HepG2 (cell line): ENCODE measurements around the gene IRAK2. TPM values are rescaled to one million over a fixed set of nuclear protein-coding genes. Genes with fewer than 3 reads are reported as not detected.
A peak's percentile ranks its signal among the peaks of the same experiment; 100 is the strongest.

ENCODE experiments used
- ATAC-seq: fragments of 200-7000 bp; cut with Tn5 transposase; 3 replicates; pipeline ENCODE4 v1.9.1; 2020; ENCODE audit warnings: mild to moderate bottlenecking, moderate library complexity
- BruUV-seq: library from RNA; stranded (reverse); fragments of 400-500 nt; replicated peaks from 2 replicates; lab custom pipeline; 2021; lab: Mats Ljungman, UMichigan
- CTCF ChIA-PET: fragments of 300-600 bp; formaldehyde crosslinking; extraction: SDS; loops from one replicate; lab custom pipeline; 2021; ENCODE audit warnings: low total read pairs, inconsistent platforms, low intra/inter-chr PET ratio; lab: Yijun Ruan, JAX
- POLR2A ChIA-PET: fragments of 350-600 bp; sonication (Branson Sonifier 250); formaldehyde crosslinking; loops from one replicate; lab custom pipeline; 2020; ENCODE audit warnings: antibody characterized with exemption, inconsistent platforms; lab: Yijun Ruan, JAX
- DNase-seq: peaks from one replicate; pipeline ENCODE4 v3.0.0-alpha.2; 2015; ENCODE audit warnings: low spot score
- FAIRE-seq: peaks from 3 replicates; lab custom pipeline; 2011; peaks lifted over from hg19 to GRCh38; lab: Jason Lieb, UNC
- H2AFZ ChIP-seq: one replicate; pipeline ENCODE4 v1.6.1; 2011; ENCODE audit warnings: low read length, inconsistent platforms
- H3K27ac ChIP-seq: fragments of 300-600 bp; 3 replicates; pipeline ENCODE4 v1.8.0; 2011; ENCODE audit warnings: mixed run types, mild to moderate bottlenecking, mixed read lengths, low read length, inconsistent platforms; ENCODE audit not compliant: insufficient read depth; ENCODE audit errors: extremely low read length
- H3K27me3 ChIP-seq, 2 experiments: fragments of 200-600 bp in 1 of 2; 2 replicates in 1 of 2; 3 replicates in 1 of 2; pipeline versions ENCODE4 v1.6.0 to v1.8.0; 2011; ENCODE audit warnings: low read length in 2 of 2, mild to moderate bottlenecking in 2 of 2, moderate library complexity in 2 of 2, inconsistent platforms in 1 of 2; ENCODE audit not compliant: insufficient read depth in 2 of 2, control insufficient read depth in 1 of 2
- H3K36me3 ChIP-seq, 2 experiments: fragments of 200-600 bp in 1 of 2; replicated peaks in 1 of 2; 2 replicates in 1 of 2; 3 replicates in 1 of 2; pipeline versions ENCODE4 v1.5.1 to v1.8.0; 2011; ENCODE audit warnings: low read length in 2 of 2, inconsistent platforms in 1 of 2; ENCODE audit not compliant: insufficient read depth in 2 of 2, control insufficient read depth in 1 of 2
- H3K4me1 ChIP-seq: 2 replicates; pipeline ENCODE4 v1.5.1; 2012; ENCODE audit warnings: low read length, inconsistent platforms; ENCODE audit not compliant: insufficient read depth
- H3K4me2 ChIP-seq: 2 replicates; pipeline ENCODE4 v1.6.0; 2011; ENCODE audit warnings: low read depth, low read length, inconsistent platforms
- H3K4me3 ChIP-seq, 3 experiments: fragments of 200-600 bp in 1 of 3; sonication (generic), shearing (Covaris generic) in 1 of 3; replicated peaks in 1 of 3; 2 replicates each; pipeline ENCODE4 v1.5.1; 2011 to 2016; ENCODE audit warnings: low read length in 3 of 3, inconsistent platforms in 2 of 3, low read depth in 2 of 3, mild to moderate bottlenecking in 2 of 3, control low read depth in 1 of 3, mixed read lengths in 1 of 3; ENCODE audit not compliant: insufficient read depth in 1 of 3
- H3K79me2 ChIP-seq: one replicate; pipeline ENCODE4 v1.6.1; 2011; ENCODE audit warnings: low read length, inconsistent platforms; ENCODE audit not compliant: insufficient read depth
- H3K9ac ChIP-seq: 2 replicates; pipeline ENCODE4 v1.6.0; 2011; ENCODE audit warnings: mild to moderate bottlenecking, low read depth, low read length, inconsistent platforms; ENCODE audit not compliant: insufficient read depth
- H3K9me3 ChIP-seq: 2 replicates; pipeline ENCODE4 v1.5.1; 2012; ENCODE audit warnings: mild to moderate bottlenecking, low read length
- H4K20me1 ChIP-seq: 2 replicates; pipeline ENCODE4 v1.6.0; 2011; ENCODE audit warnings: inconsistent platforms, mild to moderate bottlenecking, low read length, moderate library complexity; ENCODE audit not compliant: insufficient read depth
- DR1 ChIP-seq: sonication (generic); formaldehyde crosslinking; IDR thresholded peaks from 2 replicates; pipeline ENCODE4 v1.8.0; 2021; ENCODE audit warnings: mild to moderate bottlenecking, missing genetic modification reagents, inconsistent platforms
- DRAP1 ChIP-seq: IDR thresholded peaks from 2 replicates; pipeline ENCODE4 v1.6.1; 2016; ENCODE audit warnings: missing genetic modification reagents, missing compliant biosample characterization
- EEA1 ChIP-seq: sonication (generic); formaldehyde crosslinking; IDR thresholded peaks from 2 replicates; pipeline ENCODE4 v1.5.1; 2020; ENCODE audit warnings: mild to moderate bottlenecking, missing genetic modification reagents, borderline replicate concordance
- FOXC1 ChIP-seq: sonication (generic); formaldehyde crosslinking; IDR thresholded peaks from 2 replicates; pipeline ENCODE4 v1.8.0; 2022; ENCODE audit warnings: mild to moderate bottlenecking, missing genetic modification reagents, borderline replicate concordance
- POLR2A ChIP-seq, 2 experiments: IDR thresholded peaks; 2 replicates each; pipeline ENCODE4 v1.6.1; 2011; ENCODE audit warnings: low read depth in 2 of 2, low read length in 2 of 2, mild to moderate bottlenecking in 1 of 2, moderate library complexity in 1 of 2; ENCODE audit not compliant: insufficient read depth in 1 of 2
- RBM22 ChIP-seq: fragments of 200-400 bp; formaldehyde crosslinking; optimal IDR thresholded peaks from 2 replicates; pipeline ENCODE3; 2017; ENCODE audit warnings: mild to moderate bottlenecking, low read length, moderate library complexity
- TARDBP ChIP-seq: sonication (generic); formaldehyde crosslinking; IDR thresholded peaks from 2 replicates; pipeline ENCODE4 v1.8.0; 2022; ENCODE audit warnings: mild to moderate bottlenecking, missing genetic modification reagents
- ZBTB10 ChIP-seq: sonication (generic); formaldehyde crosslinking; IDR thresholded peaks from 2 replicates; pipeline ENCODE4 v1.4.0; 2020; ENCODE audit warnings: missing genetic modification reagents, borderline replicate concordance
- ZBTB38 ChIP-seq: sonication (generic); formaldehyde crosslinking; IDR thresholded peaks from 2 replicates; pipeline ENCODE4 v1.5.1; 2020; ENCODE audit warnings: mild to moderate bottlenecking, missing genetic modification reagents
- ZFY ChIP-seq: sonication (generic); formaldehyde crosslinking; IDR thresholded peaks from 2 replicates; pipeline ENCODE4 v1.4.0; 2020; ENCODE audit warnings: missing genetic modification reagents
- ZNF276 ChIP-seq: sonication (generic); formaldehyde crosslinking; IDR thresholded peaks from 2 replicates; pipeline ENCODE4 v1.4.0; 2020; ENCODE audit warnings: mild to moderate bottlenecking, low read depth, missing genetic modification reagents
- WGBS: methylation state at CpG from one replicate; pipeline ENCODE4 v1.1.6; 2017; ENCODE audit warnings: low lambda C conversion rate; 5-methylcytosine and 5-hydroxymethylcytosine counted together
- in situ Hi-C: cut with HindIII; loops from 2 replicates; pipeline ENCODE4 v1.10.0; 2017; ENCODE audit warnings: low pct_unique_long_range_greater_than_20kb; ENCODE audit not compliant: extremely low pct_ligation_motif_present
- intact Hi-C: fragments of 100-400 bp; cut with micrococcal nuclease; formaldehyde crosslinking; loops from one replicate; pipeline ENCODE4 v1.10.0; 2022; ENCODE audit not compliant: unreplicated experiment
- polyA plus RNA-seq, 8 experiments: library from polyadenylated mRNA; depleted of rRNA in 3 of 8; stranded (reverse) in 7 of 8; unstranded in 1 of 8; fragments of >200 nt; fragmentation: Illumina TruSeq in 4 of 8; extraction: Trizol in 4 of 8; gene quantifications; 2 replicates each; pipeline versions ENCODE4 v1.2.1 to v1.2.3, GENCODE V29; 2011 to 2016; ENCODE audit warnings: low read depth in 4 of 8, missing spikeins in 1 of 8, mixed read lengths in 1 of 8; ENCODE audit not compliant: insufficient read depth in 1 of 8
- total RNA-seq, 5 experiments: library from RNA; depleted of rRNA; stranded (reverse); fragments of >200 nt; fragmentation: Illumina TruSeq; extraction: Trizol; gene quantifications; 2 replicates each; pipeline ENCODE4 v1.2.3, GENCODE V29; 2016; ENCODE audit warnings: low read depth in 1 of 5
- TF ChIP-seq, protein P1 (sequence below): sonication (generic); formaldehyde crosslinking; IDR thresholded peaks from 2 replicates; pipeline ENCODE4 v1.5.1; 2020; ENCODE audit warnings: missing genetic modification reagents, mild to moderate bottlenecking, borderline replicate concordance

Gene IRAK2
- total and polyA plus RNA-seq, 2 of the 13 experiments (the other 11 are each of a cell fraction or from before 2014, with no cell fraction given) = 13.1 to 23.3 TPM

DNA sequence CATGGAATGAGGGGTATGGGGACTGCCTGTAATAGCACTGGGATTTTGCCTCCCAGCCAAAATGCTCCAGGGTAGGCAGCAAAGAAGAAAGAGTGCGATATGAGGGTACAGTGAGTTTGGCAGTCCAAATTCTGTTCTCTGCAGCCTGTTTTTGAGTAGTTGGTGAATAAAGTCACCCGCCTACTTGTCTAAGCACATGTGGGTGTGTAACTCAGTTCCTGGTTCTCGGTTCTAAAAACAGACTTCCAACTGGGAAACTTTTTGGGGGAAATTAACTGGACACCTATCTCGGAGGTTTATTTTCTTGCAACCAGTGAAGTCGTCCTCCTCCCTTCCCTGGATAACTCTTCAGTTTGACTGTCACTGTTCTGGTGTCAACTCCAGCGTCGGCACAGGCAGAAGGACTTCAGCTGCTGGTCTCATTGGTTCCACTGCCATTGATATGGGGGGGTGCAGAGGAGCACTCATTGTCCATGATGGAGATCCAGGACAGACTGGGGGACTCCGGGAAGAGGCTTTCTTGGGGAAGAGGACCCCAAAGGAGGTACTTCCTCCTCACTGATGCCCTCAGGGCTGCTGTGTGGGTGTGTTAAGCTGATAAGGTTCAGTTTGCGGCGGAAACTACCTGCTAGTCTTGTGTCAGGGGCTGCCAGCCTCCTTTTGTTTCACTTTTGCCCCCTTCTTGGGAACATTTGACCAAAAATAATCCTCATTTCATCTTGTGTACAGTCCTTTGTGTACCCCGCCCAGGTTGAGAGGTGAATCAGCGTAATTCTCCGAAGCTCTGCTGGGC, 114.9 kb downstream of the IRAK2 start:
- WGBS = 96% methylated on average over 13 of the region's 13 CpGs
- in situ Hi-C loops (no loop called here), intact Hi-C loops (no loop called here)
- Histone ChIP-seq H3K27ac (no peak overlapping the region), H3K4me2 (no peak overlapping the region), H4K20me1 (peaks cover 14% of the 10 kb centered on the region), H3K36me3 (peaks cover 46 to 82% of the 10 kb centered on the region in 2 experiments), H3K4me3 (no peak overlapping the region), H2AFZ (no peak overlapping the region), H3K4me1 (no peaks in the 10 kb centered on the region), H3K9ac (no peak overlapping the region), H3K9me3 (no peaks in the 10 kb centered on the region), H3K27me3 (no peaks in the 10 kb centered on the region), H3K79me2 (peaks cover 16% of the 10 kb centered on the region)
- no peak for TF ChIP-seq TARDBP (CRISPR knock-in tag)
- TF ChIP-seq RBM22 = peak; percentile 61
- DNase-seq (no peak), ATAC-seq (no peak), FAIRE-seq (no peak)
- TSS peak; percentile 19 for BruUV-seq
- ChIA-PET POLR2A (interaction anchor here (0.7 to 1.8 kb wide), 2 partner anchors 11 to 30 kb away, joined by 3 read pairs; no protein-coding TSS in a partner anchor), CTCF (no interaction called here)

DNA sequence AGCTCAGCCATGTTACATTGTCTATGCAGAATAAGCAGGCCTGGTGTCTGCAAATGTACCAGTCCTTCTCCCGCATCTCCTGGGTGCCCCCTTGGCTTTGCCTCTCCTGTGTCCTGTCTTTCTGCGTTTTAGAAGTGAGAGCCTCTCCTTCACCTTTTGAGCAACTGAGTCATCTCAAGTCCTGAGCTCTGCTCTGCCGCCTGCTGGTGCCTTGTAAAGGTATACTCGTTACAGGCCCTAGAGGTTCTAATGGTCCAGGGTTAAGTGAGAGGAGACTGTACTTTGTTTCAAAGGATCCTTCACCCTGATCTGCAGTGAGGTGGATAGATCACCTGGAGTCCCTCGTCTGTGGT, 115.4 kb downstream of the IRAK2 start:
- CTCF ChIA-PET = no interaction called here
- H3K27me3 ChIP-seq = no peaks in the 10 kb centered on the region
- H3K9ac ChIP-seq = no peak overlapping the region
- H3K4me3 ChIP-seq = no peak overlapping the region
- no peak overlapping the region for H3K27ac ChIP-seq
- H2AFZ ChIP-seq = no peak overlapping the region
- POLR2A ChIA-PET = interaction anchor here (0.7 to 1.8 kb wide), 2 partner anchors 10 to 30 kb away, joined by 3 read pairs; no protein-coding TSS in a partner anchor
- no peak for FAIRE-seq
- peaks cover 11% of the 10 kb centered on the region; the same call in 1 of the 2 replicates for H4K20me1 ChIP-seq
- ATAC-seq = no peak
- peaks cover 12% of the 10 kb centered on the region for H3K79me2 ChIP-seq
- no peak overlapping the region for H3K4me2 ChIP-seq
- BruUV-seq = no TSS peak
- intact Hi-C loops = no loop called here
- no peak for DNase-seq
- WGBS = 96% methylated on average over 5 of the region's 5 CpGs
- H3K9me3 ChIP-seq = no peaks in the 10 kb centered on the region
- in situ Hi-C loops = no loop called here
- H3K4me1 ChIP-seq = no peaks in the 10 kb centered on the region
- peaks cover 46 to 80% of the 10 kb centered on the region in 2 experiments for H3K36me3 ChIP-seq
- no peak for TF ChIP-seq POLR2A (IDR thresholded peaks at IDR 0.05; ENCODE audit: insufficient read depth in 1 of 2, low read depth in 2 of 2, low read length in 2 of 2)
- TF ChIP-seq ZBTB10 = no peak
- TF ChIP-seq DRAP1 (CRISPR knock-in tag) = no peak
- no peak for TF ChIP-seq DR1 (CRISPR knock-in tag)
- no peak for TF ChIP-seq ZNF276 (CRISPR knock-in tag)
- no peak for TF ChIP-seq ZFY (CRISPR knock-in tag)
- TF ChIP-seq ZBTB38 (CRISPR knock-in tag) = no peak
- TF ChIP-seq, protein P1, sequence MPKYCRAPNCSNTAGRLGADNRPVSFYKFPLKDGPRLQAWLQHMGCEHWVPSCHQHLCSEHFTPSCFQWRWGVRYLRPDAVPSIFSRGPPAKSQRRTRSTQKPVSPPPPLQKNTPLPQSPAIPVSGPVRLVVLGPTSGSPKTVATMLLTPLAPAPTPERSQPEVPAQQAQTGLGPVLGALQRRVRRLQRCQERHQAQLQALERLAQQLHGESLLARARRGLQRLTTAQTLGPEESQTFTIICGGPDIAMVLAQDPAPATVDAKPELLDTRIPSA (CRISPR knock-in tag) = no peak
- TF ChIP-seq FOXC1 (CRISPR knock-in tag) = no peak
- TF ChIP-seq EEA1 = no peak
